CD4-positive, alpha-beta memory T cell (primary cell): ENCODE results near the gene INSIG2. TPM values are rescaled to one million over a fixed set of nuclear protein-coding genes. Genes with fewer than 3 reads are reported as not detected.

Source experiments
- CTCF ChIA-PET: fragments of 350-600 bp; sonication (Branson Sonifier 250); formaldehyde crosslinking; loops from one replicate; lab custom pipeline; 2021; ENCODE audit warnings: inconsistent platforms; ENCODE audit not compliant: partially characterized antibody; lab: Charles Lee
- POLR2A ChIA-PET: fragments of 350-600 bp; sonication (Branson Sonifier 250); formaldehyde crosslinking; loops from one replicate; lab custom pipeline; 2021; ENCODE audit not compliant: partially characterized antibody; lab: Charles Lee
- DNase-seq, 5 donors: peaks; one replicate each; pipeline versions ENCODE4 v3.0.0 to v3.0.0-alpha.2; 2020 to 2022; ENCODE audit warnings: mixed read lengths in 1 of 5
- H3K27ac ChIP-seq: one replicate; pipeline ENCODE4 v1.7.0; 2013; ENCODE audit warnings: low read depth, low read length
- H3K27me3 ChIP-seq: 2 replicates; pipeline ENCODE4 v1.7.0; 2013; ENCODE audit warnings: mild to moderate bottlenecking, low read length, moderate library complexity; ENCODE audit not compliant: insufficient read depth
- H3K36me3 ChIP-seq: 2 replicates; pipeline ENCODE4 v1.7.0; 2013; ENCODE audit warnings: mild to moderate bottlenecking, low read length, moderate library complexity; ENCODE audit not compliant: insufficient read depth
- H3K4me1 ChIP-seq: 2 replicates; pipeline ENCODE4 v1.7.0; 2013; ENCODE audit warnings: mild to moderate bottlenecking, low read length, moderate library complexity; ENCODE audit not compliant: insufficient read depth
- H3K4me3 ChIP-seq, 2 donors: one replicate each; pipeline ENCODE4 v1.7.0; 2013; ENCODE audit warnings: low read length in 2 of 2, mild to moderate bottlenecking in 1 of 2
- H3K9me3 ChIP-seq, 2 donors: one replicate each; pipeline ENCODE4 v1.7.0; 2013; ENCODE audit warnings: low read length in 2 of 2, control low read depth in 1 of 2; ENCODE audit not compliant: control insufficient read depth in 1 of 2
- H3K27ac Mint-ChIP-seq, 7 donors: one replicate each; pipeline ENCODE4 v1.8.0; 2020 to 2021; ENCODE audit warnings: mixed read lengths in 7 of 7, mild to moderate bottlenecking in 6 of 7, inconsistent platforms in 3 of 7, moderate library complexity in 3 of 7
- H3K27me3 Mint-ChIP-seq, 2 donors: one replicate each; pipeline ENCODE4 v1.8.0; 2020 to 2021; ENCODE audit warnings: mixed read lengths in 2 of 2
- H3K36me3 Mint-ChIP-seq, 2 donors: one replicate each; pipeline ENCODE4 v1.8.0; 2020 to 2021; ENCODE audit warnings: mixed read lengths in 2 of 2, inconsistent platforms in 1 of 2, mild to moderate bottlenecking in 1 of 2
- H3K4me1 Mint-ChIP-seq, 4 donors: one replicate each; pipeline ENCODE4 v1.8.0; 2020 to 2021; ENCODE audit warnings: mixed read lengths in 4 of 4, mild to moderate bottlenecking in 1 of 4
- H3K4me3 Mint-ChIP-seq, 8 donors: one replicate each; pipeline ENCODE4 v1.8.0; 2020 to 2021; ENCODE audit warnings: mixed read lengths in 8 of 8, mild to moderate bottlenecking in 7 of 8, moderate library complexity in 6 of 8, inconsistent platforms in 3 of 8
- H3K9me3 Mint-ChIP-seq, 8 donors: one replicate each; pipeline ENCODE4 v1.8.0; 2020 to 2021; ENCODE audit warnings: mixed read lengths in 8 of 8, mild to moderate bottlenecking in 5 of 8, inconsistent platforms in 3 of 8, moderate library complexity in 1 of 8
- intact Hi-C: fragments of 100-400 bp; cut with micrococcal nuclease; formaldehyde crosslinking; loops from one replicate; pipeline ENCODE4 v1.15.1; 2023
- polyA plus RNA-seq, 2 donors: library from polyadenylated mRNA; unstranded; fragments of 300-500 nt; fragmentation: Illumina TruSeq; gene quantifications; one replicate each; pipeline ENCODE4 v1.2.3, GENCODE V29; 2021
- total RNA-seq, 2 experiments: library from RNA; stranded (reverse); gene quantifications; one replicate each; pipeline ENCODE4 v1.2.3, GENCODE V29; 2021

Gene INSIG2
- total and polyA plus RNA-seq, 4 experiments from 2014 or later: 18.0 to 41.1 (median 25.0) TPM

GRCh38 chr2:118052474-118052873, 35.8 kb upstream of the INSIG2 start:
- no peaks in the 10 kb centered on the region for H3K36me3 Mint-ChIP-seq
- H3K4me1 Mint-ChIP-seq: no peaks in the 10 kb centered on the region
- no peaks in the 10 kb centered on the region for H3K9me3 Mint-ChIP-seq
- DNase-seq: no peak
- no peak overlapping the region for H3K27ac Mint-ChIP-seq
- no peaks in the 10 kb centered on the region for H3K27me3 ChIP-seq
- no peak overlapping the region for H3K4me3 Mint-ChIP-seq
- intact Hi-C loops: no loop called here
- H3K27me3 Mint-ChIP-seq: peaks cover 18 to 38% of the 10 kb centered on the region in 2 donors
- POLR2A ChIA-PET: no interaction called here
- no peak overlapping the region for H3K4me3 ChIP-seq
- H3K27ac ChIP-seq: no peak overlapping the region
- CTCF ChIA-PET: interaction anchor here (1.1 to 3.1 kb wide), 3 partner anchors 14 to 803 kb away, joined by 3 to 16 read pairs (median 6); no protein-coding TSS in a partner anchor
- no peaks in the 10 kb centered on the region for H3K36me3 ChIP-seq
- no peaks in the 10 kb centered on the region for H3K9me3 ChIP-seq
- H3K4me1 ChIP-seq: no peaks in the 10 kb centered on the region

DNA sequence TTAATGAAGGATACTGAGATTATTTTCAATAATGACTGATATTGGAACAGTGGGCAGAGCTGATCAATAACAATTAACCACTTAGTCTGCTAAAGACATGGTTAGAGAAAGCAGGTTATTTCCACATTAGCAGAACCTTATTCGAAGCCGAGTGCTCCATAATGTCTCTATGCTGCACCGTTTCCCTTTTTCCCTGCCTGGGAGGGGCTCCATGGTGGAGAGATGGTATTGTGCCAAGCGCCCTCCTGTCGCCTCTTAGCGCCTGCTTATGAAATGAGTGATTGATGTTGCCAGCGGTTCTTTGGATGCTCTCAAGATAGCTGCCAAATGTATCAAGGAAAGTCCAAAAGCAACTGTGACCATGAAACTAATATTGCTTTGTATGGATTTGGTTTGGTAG, 34.6 kb upstream of the INSIG2 start:
- POLR2A ChIA-PET: no interaction called here
- Histone ChIP-seq H3K4me3 (no peak overlapping the region), H3K36me3 (no peaks in the 10 kb centered on the region), H3K9me3 (no peaks in the 10 kb centered on the region), H3K27ac (no peak overlapping the region), H3K4me1 (no peaks in the 10 kb centered on the region), H3K27me3 (no peaks in the 10 kb centered on the region)
- H3K27me3 Mint-ChIP-seq: peaks cover 17 to 30% of the 10 kb centered on the region in 2 donors
- intact Hi-C loops: no loop called here
- no peak overlapping the region for H3K4me3 Mint-ChIP-seq
- H3K27ac Mint-ChIP-seq: no peak overlapping the region
- DNase-seq: no peak
- no peaks in the 10 kb centered on the region for H3K36me3 Mint-ChIP-seq
- CTCF ChIA-PET: interaction anchor here (1.0 to 1.8 kb wide), 3 partner anchors 18 to 32 kb away, joined by 3 to 6 read pairs (median 3); no protein-coding TSS in a partner anchor
- no peaks in the 10 kb centered on the region for H3K9me3 Mint-ChIP-seq
- H3K4me1 Mint-ChIP-seq: no peaks in the 10 kb centered on the region

GRCh38 chr2:118054213-118055008, 33.9 kb upstream of the INSIG2 start:
- H3K4me3 ChIP-seq: no peak overlapping the region
- no peak overlapping the region for H3K27ac ChIP-seq
- Mint-ChIP-seq H3K36me3 (no peaks in the 10 kb centered on the region), H3K4me3 (no peak overlapping the region), H3K4me1 (peaks cover 0 to 1% (median 0%) of the 10 kb centered on the region in 4 donors), H3K27me3 (peaks cover 17 to 28% of the 10 kb centered on the region in 2 donors), H3K27ac (no peak overlapping the region), H3K9me3 (no peaks in the 10 kb centered on the region)
- no peaks in the 10 kb centered on the region for H3K36me3 ChIP-seq
- H3K9me3 ChIP-seq: no peaks in the 10 kb centered on the region
- no peaks in the 10 kb centered on the region for H3K27me3 ChIP-seq
- intact Hi-C loops: no loop called here
- H3K4me1 ChIP-seq: no peaks in the 10 kb centered on the region
- DNase-seq: no peak
- POLR2A ChIA-PET: no interaction called here
- CTCF ChIA-PET: interaction anchor here (1.0 to 1.3 kb wide), 4 partner anchors 22 to 73 kb away, joined by 3 read pairs; no protein-coding TSS in a partner anchor

DNA sequence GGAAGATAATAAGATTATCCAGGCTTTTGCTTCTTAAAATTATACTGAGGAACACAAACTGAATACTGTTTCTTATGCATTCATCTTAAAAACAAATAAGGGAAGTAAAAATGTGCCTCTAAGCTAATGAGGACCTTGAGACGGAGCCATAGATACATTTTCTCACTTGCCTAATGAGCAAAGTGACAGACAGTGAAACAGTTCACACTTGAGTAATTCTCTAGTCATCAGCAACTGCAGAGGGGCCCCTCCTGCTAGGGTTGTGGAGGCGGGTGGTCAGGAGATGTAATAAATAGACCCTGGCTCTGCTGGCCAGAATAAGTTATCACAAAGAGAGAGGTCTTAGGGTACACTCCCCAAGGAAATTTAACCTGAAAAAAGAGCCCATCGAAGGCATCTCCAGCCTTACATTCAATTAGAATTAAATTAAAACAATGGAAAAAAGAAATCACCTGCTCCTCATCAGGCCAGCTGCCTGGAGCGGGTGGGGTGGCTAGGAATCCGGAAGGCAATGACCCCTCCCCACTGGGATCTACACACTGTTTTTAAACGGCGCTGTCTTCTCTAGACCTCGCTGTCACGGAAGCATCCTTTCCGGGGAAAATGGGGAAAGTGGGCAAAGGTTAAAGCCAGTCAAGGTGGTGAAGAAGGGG, 32.6 kb upstream of the INSIG2 start:
- H3K4me1 ChIP-seq: peaks cover 7% of the 10 kb centered on the region
- no peak overlapping the region for H3K4me3 ChIP-seq
- intact Hi-C loops: no loop called here
- Mint-ChIP-seq H3K27me3 (peaks cover 14 to 25% of the 10 kb centered on the region in 2 donors), H3K4me3 (no peak overlapping the region), H3K27ac (no peak overlapping the region), H3K36me3 (no peaks in the 10 kb centered on the region), H3K4me1 (peaks cover 1 to 8% (median 6%) of the 10 kb centered on the region in 4 donors), H3K9me3 (no peaks in the 10 kb centered on the region)
- no peaks in the 10 kb centered on the region for H3K27me3 ChIP-seq
- H3K27ac ChIP-seq: no peak overlapping the region
- ChIA-PET CTCF (interaction anchor here (1.0 to 3.1 kb wide), 4 partner anchors 9 to 800 kb away, joined by 3 to 14 read pairs (median 4); no protein-coding TSS in a partner anchor), POLR2A (no interaction called here)
- H3K36me3 ChIP-seq: no peaks in the 10 kb centered on the region
- no peak for DNase-seq
- H3K9me3 ChIP-seq: no peaks in the 10 kb centered on the region

GRCh38 chr2:118056165-118056534, 32.1 kb upstream of the INSIG2 start:
- Mint-ChIP-seq H3K36me3 (no peaks in the 10 kb centered on the region), H3K27ac (no peak overlapping the region), H3K4me1 (peaks cover 1 to 8% (median 6%) of the 10 kb centered on the region in 4 donors), H3K27me3 (peaks cover 14 to 23% of the 10 kb centered on the region in 2 donors), H3K4me3 (no peak overlapping the region), H3K9me3 (no peaks in the 10 kb centered on the region)
- Histone ChIP-seq H3K9me3 (no peaks in the 10 kb centered on the region), H3K27me3 (no peaks in the 10 kb centered on the region), H3K27ac (no peak overlapping the region), H3K4me1 (peaks cover 7% of the 10 kb centered on the region), H3K36me3 (no peaks in the 10 kb centered on the region), H3K4me3 (no peak overlapping the region)
- ChIA-PET CTCF (interaction anchor here (1.0 to 3.1 kb wide), 3 partner anchors 10 to 799 kb away, joined by 3 to 14 read pairs (median 5); no protein-coding TSS in a partner anchor), POLR2A (no interaction called here)
- no peak for DNase-seq
- intact Hi-C loops: no loop called here

DNA sequence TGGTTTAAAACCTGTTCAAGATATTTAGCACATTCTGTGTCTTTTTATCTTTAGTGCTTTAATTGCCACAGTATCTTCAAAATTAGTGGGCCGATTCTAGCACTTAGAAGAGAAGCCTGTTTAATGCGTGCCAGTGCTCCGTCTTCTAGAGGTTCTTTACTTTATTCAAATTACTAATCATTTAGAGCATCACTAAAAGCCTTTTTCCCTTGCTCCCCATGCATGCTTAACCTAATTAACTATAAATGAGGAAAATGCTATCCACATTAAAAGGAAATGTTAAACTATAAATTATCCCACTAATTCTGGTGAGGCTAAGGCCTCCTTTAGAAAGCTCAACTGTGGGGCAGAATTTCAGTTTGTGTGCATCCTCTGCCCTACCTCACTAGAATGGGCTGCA, 31.5 kb upstream of the INSIG2 start:
- POLR2A ChIA-PET: no interaction called here
- Histone ChIP-seq H3K4me3 (no peak overlapping the region), H3K4me1 (peaks cover 7% of the 10 kb centered on the region), H3K27me3 (no peaks in the 10 kb centered on the region), H3K27ac (no peak overlapping the region), H3K9me3 (no peaks in the 10 kb centered on the region), H3K36me3 (no peaks in the 10 kb centered on the region)
- DNase-seq: no peak
- intact Hi-C loops: no loop called here
- Mint-ChIP-seq H3K4me1 (peaks cover 1 to 8% (median 6%) of the 10 kb centered on the region in 4 donors), H3K27ac (no peak overlapping the region), H3K9me3 (no peaks in the 10 kb centered on the region), H3K36me3 (no peaks in the 10 kb centered on the region), H3K4me3 (no peak overlapping the region), H3K27me3 (peaks cover 12 to 22% of the 10 kb centered on the region in 2 donors)
- CTCF ChIA-PET: interaction anchor here (2.0 to 3.1 kb wide), 2 partner anchors 10 to 799 kb away, joined by 5 to 14 read pairs; no protein-coding TSS in a partner anchor

DNA sequence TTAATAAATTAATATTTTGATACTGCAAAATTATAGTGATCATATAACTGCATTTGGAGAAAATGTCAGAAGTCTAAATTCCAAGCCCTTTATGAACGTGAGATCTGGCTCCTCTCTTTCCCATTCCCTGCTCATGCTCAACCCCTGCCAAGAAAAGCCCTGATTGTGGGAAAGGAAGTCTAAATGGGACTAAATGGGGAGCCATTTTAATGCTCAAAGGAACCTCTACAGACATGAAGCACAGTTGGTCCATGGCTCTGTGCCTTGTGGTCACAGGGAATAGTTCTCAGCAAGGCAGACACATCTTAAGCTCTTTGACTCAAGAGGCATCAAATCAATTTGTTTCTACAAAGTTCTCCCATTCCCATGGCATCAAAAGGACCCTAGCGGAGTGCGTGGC, 29.3 kb upstream of the INSIG2 start:
- Histone ChIP-seq H3K9me3 (no peaks in the 10 kb centered on the region), H3K36me3 (no peaks in the 10 kb centered on the region), H3K4me3 (no peak overlapping the region), H3K4me1 (peaks cover 7% of the 10 kb centered on the region), H3K27me3 (peaks cover 3% of the 10 kb centered on the region), H3K27ac (no peak overlapping the region)
- Mint-ChIP-seq H3K9me3 (no peaks in the 10 kb centered on the region), H3K27ac (no peak overlapping the region), H3K36me3 (no peaks in the 10 kb centered on the region), H3K4me1 (peaks cover 1 to 8% (median 6%) of the 10 kb centered on the region in 4 donors), H3K4me3 (no peak overlapping the region), H3K27me3 (peaks cover 8 to 27% of the 10 kb centered on the region in 2 donors)
- no peak for DNase-seq
- ChIA-PET POLR2A (no interaction called here), CTCF (interaction anchor here (1.6 to 3.1 kb wide), 2 partner anchors 13 to 26 kb away, joined by 5 to 14 read pairs; no protein-coding TSS in a partner anchor)
- intact Hi-C loops: no loop called here
